Superior temporal gyrus (tissue), 1 donor: ENCODE data around the gene PDGFRA.

Experiments used
- DNase-seq: peaks from one replicate; pipeline ENCODE4 v3.0.0-alpha.2; 2016; ENCODE audit errors: extremely low spot score

The PDGFRA gene

DNA sequence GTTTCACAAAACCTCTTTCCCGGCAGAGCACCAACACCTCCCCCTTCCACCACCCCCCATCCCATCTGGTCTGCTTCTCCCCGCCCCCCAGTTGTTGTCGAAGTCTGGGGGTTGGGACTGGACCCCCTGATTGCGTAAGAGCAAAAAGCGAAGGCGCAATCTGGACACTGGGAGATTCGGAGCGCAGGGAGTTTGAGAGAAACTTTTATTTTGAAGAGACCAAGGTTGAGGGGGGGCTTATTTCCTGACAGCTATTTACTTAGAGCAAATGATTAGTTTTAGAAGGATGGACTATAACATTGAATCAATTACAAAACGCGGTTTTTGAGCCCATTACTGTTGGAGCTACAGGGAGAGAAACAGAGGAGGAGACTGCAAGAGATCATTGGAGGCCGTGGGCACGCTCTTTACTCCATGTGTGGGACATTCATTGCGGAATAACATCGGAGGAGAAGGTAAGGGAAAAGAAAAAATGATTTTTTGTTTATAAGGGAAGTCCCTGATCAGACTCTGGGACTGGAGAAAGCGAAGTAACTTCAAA lies at the start of gene PDGFRA:
Gene PDGFRA (plus strand): TSS at position 333 of the 541 bp plus-strand sequence. CDS start 29,476 bp downstream, outside the sequence.
- DNase-seq: no peak

DNA sequence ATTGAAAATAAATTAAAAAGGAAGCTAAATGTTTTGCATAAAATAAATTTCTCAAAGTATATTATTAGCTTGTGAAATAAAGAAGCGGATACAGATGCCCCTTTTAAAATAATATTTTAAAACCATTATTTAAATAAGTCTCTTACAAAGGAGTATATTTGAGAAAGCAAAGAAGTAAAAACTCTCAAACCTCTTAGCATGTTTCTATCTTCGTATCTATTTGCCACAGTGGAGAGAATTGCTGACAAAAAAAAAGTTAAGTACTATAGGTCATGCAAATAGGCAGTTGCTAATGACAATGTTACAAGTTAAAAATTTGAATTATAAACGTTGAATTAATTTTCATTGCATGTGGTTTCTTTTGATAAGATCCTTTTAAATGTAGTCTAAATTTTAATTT lies 44.5 kb upstream of the PDGFRA start:
- no peak for DNase-seq

DNA sequence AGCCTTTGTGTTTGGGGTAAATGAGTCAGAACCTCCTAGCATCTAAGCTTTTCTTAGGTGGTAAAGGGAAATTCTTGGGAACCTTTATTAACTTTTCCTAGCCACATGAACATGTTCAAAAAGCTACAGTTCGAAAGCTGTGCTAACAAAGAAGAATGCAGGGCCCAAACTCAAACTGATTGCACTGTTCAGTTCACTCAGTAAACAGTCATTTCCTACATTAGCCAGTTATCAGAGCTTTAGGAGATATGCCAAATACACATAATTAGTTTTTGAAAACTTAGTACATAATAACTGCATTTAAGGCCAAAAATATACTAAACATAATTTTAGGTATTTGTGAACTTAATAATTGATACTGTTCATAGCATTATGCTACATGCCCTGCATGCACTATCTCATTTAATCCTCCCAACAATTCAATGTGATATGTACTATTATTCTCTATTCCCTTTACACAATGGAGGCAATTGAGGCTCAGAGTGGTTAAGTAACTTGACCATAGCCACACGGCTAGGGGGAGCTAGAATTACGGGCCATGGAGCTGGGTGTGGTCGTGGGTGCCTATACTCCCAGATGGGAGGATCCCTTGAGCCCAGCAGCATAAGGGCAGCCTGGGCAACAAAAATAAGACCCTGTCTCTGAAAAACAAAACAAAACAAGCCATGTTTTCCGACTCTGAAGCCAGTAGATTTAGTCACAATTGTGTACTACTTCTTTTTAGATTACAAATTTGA lies 43.9 kb upstream of the PDGFRA start:
- no peak for DNase-seq

DNA sequence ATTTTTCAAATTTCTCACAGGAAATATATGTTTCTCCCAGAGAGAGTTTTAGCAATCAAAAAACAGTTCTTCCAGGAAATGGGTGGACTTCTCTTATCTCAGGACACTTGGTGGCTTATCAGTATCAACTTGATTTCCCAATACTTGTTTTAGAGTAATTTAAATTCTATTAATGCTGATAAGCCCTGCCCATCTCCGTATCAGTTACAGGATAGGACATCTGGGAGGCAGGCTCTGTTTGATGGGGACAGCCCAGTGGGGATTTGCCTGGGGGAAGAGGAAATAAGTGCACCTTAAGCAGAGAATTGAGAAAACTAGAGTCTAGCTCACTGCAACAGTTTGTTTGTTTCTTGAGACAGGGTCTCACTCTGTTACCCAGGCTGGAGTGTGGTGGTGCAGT lies 43.2 kb upstream of the PDGFRA start:
- DNase-seq: no peak

DNA sequence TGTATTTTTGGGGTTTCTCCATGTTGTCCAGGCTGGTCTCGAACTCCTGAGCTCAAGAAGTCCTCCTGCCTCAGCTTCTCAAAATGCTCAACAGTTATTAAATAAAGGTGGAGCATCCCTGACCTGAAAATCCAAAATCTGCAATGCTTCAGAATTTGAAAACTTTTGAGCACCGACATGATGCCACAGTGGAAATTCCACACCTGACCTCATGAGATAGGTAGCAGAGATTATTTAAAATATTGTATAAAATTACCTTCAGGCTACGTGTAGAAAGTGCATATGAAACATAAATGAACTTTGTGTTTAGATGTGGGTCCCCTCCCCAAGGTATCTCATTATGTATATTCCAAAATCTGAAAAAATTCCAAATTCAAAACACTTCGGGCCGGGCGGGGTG lies 42.7 kb upstream of the PDGFRA start:
- no peak for DNase-seq

DNA sequence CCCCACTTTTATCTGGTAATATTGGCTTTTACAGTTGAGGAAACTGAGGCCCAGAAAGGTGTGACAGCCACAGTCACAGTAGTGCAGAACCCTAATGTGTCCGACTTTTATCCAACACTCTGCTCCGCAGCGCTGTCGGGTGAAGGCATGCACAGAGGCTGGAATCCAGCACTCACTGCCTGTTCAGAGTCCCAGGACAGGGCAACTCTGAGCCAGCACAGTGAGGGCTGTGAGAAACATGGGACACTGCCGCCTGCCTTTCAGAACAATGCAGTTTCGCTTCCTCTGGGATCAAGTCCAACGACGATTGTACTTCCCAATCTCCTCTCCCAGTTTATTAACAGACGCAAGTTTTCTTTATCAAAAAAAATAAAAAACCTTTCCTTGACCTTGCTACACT lies 41.9 kb upstream of the PDGFRA start:
- no peak for DNase-seq

DNA sequence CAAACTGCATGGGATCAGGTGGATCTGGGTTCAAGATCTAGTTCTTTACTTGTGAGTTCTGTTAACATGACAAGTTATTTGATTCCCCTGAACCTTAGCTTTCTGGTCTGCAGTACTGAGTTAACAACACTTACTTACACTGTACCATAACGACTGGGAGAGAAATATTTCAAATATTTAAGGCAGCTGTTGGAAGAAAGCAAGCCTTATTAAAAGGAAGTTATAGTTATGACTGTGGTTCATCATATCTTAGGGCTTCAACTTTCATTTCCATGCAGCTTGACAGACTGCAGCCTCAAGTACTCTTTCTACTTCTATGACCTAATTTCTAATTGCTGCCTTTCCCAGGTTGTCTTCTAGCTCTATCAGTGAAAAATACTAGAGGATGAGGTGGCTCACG lies 40.0 kb upstream of the PDGFRA start:
- no peak for DNase-seq

DNA sequence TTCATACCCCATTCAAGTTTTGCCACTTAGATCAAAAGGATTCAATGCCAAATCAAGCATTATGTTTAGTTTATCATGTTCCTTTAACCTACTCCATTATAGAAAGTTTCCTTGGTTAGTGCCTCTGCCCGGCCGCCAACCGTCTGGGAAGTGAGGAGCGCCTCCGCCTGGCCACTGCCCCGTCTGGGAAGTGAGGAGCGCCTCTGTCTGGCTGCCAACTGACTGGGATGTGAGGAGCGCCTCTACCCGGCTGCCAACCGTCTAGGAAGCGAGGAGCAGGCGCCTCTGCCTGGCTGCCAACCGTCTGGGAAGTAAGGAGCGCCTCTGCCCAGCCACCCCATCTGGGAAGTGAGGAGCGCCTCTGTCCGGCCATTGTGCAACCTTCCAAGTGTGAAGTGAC lies 36.3 kb upstream of the PDGFRA start:
- no peak for DNase-seq

DNA sequence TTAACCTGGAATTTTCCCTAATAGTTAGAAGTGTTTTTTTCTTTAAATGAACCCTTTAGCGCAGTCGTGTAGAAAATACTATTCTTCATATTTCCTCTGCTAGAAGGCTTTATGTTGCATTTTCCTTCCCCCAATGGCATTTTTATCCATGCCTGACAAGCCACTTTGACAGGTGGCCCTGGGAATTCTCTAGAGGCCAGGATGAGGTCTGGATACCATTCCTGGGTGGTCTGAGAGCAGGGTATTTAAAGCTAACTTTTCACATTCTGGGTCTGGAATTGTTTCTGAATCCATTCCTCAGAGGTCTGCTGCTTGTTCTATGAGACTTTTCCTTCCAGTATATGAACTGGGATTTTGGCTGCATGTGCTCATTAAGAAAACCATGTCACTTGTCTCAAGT lies 31.2 kb upstream of the PDGFRA start:
- no peak for DNase-seq

DNA sequence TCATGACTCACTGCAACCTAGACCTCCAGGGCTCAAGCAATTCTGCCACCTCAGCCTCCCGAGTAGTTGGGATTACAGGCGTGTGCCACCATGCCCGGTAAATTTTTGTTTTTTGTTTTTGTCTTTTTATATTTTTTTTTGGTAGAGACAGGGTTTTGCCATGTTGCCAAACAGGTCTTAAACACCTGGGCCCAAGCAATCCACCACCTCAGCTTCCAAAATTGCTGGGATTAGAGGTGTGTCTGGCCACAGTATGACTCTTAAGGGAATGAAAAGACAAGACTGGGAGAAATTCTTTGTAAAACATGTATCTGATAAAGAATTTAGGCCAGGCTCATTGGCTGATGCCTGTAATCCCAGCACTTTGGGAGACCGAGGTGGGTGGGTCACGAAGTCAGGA lies 29.2 kb upstream of the PDGFRA start:
- no peak for DNase-seq

DNA sequence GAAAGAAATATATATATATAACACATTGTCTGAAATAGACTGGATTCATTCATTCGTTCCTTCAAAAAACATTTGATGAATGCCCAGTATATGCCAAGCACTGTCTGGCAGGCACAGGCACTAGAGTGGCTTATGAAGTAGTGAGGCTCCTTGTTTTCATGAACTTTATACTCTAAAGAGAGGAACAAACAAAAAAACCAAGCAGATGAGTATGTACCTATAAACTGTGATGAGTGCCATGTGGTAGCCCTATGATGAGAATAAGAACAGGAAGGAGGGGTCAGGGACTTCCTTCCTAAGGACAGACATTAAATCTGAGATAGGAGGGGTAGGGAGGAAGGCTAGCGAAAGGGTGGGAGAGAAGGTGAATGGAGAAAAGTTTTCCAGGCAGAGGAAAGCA lies 19.5 kb upstream of the PDGFRA start:
- DNase-seq: no peak

DNA sequence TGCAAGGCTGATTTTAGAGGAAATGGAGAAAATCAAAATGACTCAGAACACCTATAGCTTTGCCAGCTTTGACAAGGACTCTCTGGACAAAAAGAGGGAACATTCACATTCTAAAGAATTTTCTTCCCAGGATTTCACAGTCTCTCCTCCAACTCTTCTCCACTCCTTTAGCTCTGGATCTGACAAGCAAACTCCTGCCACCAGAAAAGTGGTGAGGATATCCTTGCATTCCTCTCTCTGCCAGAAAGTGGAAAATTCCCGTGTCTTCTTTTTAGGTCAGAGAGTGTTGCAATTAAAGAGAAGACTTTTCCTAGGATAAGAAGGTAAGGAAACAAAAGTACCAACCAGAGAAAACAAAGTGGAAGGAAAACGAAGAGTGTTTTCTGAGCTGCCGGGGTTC lies 16.1 kb upstream of the PDGFRA start:
- no peak for DNase-seq

DNA sequence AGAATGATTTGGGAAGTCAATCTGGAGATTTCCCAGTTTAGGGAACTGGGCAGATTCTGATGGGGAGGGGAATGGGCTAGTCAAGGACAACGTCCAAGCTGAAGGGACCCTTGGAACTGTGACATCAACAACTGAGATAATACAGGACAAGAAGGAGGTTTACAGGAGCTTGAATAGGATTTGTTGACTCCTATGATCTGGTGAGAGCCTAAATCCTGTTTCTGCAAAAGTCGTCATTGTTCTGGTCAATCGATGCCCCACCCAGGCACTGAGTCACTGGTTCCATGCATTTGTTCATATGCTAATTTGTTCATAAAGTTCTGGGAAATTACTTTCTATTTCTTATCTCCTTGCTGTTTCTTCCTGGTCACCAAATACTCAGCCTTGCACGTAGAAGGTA lies 15.3 kb upstream of the PDGFRA start:
- DNase-seq: no peak

DNA sequence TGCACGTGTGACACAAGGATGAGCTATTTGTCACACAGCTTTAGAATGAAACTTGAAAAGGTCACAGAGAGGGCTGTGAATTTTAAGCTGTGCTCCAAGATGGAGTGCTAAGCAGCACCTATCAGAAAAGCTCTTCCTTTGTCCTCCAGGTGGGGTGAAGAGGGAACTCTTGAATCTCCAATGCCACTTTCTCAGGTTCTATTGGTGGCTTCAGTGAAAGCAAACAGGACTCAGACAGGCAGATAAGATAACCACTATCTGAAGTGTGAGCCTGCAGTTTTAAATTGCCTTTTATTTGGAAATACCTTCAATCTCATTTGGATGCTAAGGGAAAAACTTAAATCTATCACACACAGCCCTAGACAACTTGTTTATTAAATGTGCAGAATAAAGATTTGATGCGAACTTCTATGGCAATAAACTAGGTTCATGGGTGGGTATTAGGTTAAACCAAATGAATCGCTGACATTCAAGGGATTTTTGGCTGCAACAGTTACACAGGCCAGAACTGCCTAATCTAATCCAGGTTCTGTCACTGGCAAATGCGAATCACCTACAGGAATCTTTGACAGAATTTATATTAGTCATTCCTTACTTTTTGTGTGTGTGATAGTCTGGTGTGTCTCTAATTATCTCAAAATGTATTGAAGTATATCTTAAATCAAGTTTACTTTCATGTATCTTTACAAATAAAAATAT lies 13.6 kb upstream of the PDGFRA start:
- DNase-seq: no peak

DNA sequence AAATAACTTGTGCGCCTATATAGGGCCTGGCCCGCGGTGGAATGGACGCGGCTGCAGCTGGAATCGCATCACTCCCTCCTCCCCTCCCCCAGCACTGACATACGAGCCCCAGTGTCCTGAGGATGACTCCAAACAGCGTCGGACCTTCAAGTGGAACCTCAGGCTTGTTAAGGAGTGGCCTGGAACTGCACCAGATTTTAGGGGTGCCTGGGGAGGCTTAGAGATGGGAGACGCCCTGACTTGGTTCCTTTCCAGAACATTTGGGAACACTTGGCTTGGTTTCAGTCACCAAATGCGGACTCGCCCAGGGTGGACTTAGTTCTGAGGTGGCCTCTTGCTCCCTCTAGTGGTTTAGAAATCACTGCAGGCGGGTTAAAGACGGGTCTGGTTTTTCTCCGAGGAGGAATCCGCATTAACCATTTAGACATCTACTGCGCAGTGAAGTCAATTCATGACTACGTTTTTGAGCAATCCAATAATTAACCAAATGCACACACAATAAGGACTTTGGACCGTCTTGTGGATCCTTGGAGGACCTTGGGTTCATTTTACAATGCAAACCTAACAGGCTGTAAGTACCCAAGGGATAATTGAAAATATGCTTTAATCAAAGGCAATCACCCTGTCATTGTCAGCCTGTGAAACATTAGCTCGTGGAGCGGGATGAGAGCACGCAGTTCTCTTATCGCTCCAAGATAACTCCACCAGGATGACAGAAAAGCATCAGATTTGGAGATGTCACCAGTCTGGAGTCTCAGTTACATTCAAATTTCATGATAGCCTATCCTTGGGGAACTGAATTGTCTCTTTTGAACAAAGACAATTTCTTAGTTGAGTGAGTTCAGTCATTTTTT lies 11.2 kb upstream of the PDGFRA start:
- peak; percentile 90 for DNase-seq

DNA sequence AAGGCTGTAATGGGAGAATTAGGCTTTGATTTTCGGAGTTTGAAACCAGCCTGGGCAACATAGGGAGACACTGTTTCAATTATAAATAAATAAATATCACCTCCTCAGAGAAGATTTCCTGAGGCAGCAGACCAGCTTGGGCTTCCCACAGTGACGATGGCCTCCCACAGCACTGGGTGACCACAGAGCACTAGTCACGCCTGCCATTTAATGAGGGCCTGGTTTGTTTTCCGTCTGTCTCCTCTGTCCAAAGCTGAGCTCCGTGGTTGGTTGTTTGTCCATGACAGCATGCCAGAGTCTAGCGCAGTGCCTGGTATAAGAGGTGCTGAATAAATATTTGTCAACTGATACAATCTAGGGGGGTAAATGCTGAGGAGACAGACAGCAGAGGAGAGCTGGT lies 10.4 kb upstream of the PDGFRA start:
- no peak for DNase-seq

DNA sequence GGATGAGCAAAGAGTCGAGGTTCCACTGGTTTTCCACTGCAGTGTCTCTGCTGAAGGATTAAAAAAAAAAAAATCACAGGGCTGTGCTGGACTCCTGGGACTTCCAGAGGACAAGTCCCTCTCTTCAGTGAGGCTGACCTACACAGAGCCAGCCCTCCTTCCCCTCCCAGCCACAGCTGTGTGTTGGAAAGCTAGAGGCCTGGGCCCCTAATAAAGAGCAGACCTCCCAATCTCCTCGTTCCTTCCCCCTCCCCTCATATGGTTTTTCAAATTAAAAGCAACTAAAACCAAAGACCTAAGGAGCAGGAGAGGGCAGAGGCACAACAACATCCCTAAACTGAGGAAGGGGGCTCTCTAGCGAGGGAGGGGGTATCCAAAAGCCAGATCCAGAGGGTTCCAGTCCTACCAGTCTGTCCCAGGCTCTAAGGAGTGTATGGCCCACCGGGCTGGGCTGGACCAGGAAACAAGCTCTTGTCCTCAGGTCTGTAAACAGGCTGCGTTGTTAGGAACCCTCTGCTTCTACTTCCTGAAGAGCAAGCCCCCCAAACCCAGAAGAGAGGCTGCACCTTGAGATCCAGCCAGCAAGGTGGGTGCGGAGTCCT lies 4.0 kb upstream of the PDGFRA start:
- DNase-seq: no peak

DNA sequence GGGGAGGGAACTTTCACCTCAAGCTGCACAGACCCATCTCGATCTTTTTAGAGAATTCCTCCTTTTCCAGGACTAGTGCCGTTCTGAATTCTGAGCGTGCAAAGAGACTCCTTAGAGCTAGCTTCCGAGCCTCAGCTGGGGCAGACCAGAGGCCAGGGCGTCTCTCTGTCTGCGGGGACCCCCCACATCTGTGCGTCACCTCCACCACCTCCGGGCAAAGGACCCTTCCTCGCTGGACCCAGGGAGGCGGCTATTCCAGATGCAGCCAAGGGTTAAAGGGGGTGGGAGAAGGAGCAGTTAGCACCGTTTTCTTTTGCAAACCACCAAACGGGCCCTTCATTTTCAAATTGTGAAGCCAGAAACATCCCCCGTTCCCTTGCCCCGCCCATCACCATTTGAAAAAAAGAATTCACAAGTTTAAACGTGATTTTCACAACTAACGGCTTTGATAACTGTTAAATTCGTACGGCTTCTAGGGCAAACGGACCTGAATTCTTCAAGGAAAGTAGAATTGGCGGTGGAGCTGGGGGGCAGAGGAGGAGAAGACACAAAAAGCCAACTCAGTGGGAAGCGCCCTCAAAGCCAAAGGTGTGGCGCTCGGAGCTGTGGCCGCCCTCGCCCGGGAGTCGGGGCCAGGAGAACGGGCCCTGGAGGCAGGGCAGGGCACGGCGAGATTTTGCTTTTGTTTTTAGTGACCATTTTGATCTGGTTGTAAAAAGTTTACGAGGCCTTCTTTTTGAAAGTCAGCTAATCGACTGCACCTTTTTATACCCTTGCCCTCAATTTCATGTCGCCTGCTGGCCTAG lies 3.3 kb upstream of the PDGFRA start:
- no peak for DNase-seq

DNA sequence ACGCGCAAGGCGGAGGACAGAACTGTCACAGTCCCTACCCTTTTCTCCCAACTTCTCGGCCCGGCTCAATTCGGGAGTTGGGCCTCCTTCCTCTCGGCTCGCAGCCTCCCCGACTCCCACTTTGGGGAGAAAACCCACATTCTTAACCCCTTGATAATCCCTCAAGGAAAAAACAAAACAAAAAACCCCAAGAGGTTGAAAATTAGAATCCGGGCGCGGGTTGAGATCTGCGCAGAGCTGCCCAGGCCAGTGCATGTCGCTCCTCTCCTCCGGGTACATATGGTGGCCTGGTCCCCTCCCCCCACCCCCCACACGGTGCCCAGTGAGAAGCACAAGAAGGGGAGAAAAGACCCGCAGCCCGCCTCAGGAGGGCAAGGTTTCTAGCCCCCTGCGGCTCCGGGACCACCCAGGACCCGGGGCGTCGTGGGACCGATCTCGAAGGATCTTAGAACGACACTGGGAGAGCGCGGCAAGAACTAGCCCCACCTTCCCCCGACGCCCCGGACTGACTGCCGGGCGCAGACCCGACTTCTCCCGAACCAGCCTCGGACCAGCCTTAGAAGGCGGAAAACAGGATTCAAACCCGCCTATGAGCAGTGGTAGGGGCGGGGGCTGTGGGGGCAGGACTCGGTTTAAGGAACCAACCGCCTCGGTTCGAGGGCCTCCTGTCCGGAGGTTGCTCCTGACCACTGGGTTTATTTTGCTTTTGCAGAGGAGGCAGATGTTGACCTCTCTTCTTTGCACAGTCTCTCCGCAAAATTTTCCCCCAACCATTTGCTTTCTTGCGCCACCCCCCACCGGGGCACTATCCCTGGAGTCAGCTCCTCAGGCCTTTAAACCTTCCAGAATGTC lies 2.5 kb upstream of the PDGFRA start:
- no peak for DNase-seq
